Dendritic cell treated with granulocyte-macrophage colony-stimulating factor and Interleukin-4, amounts not matched to agents 40 ng/mL and 50 ng/mL, for 4 days (primary cell): Measurements from ENCODE around the gene MTG1.

Experiments
- H3K27ac Mint-ChIP-seq: one replicate; pipeline ENCODE4 v1.8.0; 2022; ENCODE audit warnings: mild to moderate bottlenecking, mixed read lengths
- H3K27me3 Mint-ChIP-seq: one replicate; pipeline ENCODE4 v1.8.0; 2022; ENCODE audit warnings: mild to moderate bottlenecking, mixed read lengths
- H3K36me3 Mint-ChIP-seq: one replicate; pipeline ENCODE4 v1.8.0; 2022; ENCODE audit warnings: low read depth, mixed read lengths
- H3K4me1 Mint-ChIP-seq: one replicate; pipeline ENCODE4 v1.8.0; 2022; ENCODE audit warnings: low read depth, mixed read lengths
- H3K4me3 Mint-ChIP-seq: one replicate; pipeline ENCODE4 v1.8.0; 2022; ENCODE audit warnings: mild to moderate bottlenecking, moderate library complexity, mixed read lengths
- H3K9me3 Mint-ChIP-seq: one replicate; pipeline ENCODE4 v1.8.0; 2022; ENCODE audit warnings: mixed read lengths
- intact Hi-C: fragments of 100-400 bp; cut with micrococcal nuclease; formaldehyde crosslinking; loops from one replicate; pipeline ENCODE4 v1.15.0; 2022

Gene MTG1

GRCh38 chr10:133355266-133355665 lies 38.7 kb upstream of the MTG1 start:
- H3K36me3 Mint-ChIP-seq: peaks cover 29% of the 10 kb centered on the region
- no peak overlapping the region for H3K4me3 Mint-ChIP-seq
- peaks cover 6% of the 10 kb centered on the region for H3K4me1 Mint-ChIP-seq
- H3K27me3 Mint-ChIP-seq: peaks cover 6% of the 10 kb centered on the region
- no peaks in the 10 kb centered on the region for H3K9me3 Mint-ChIP-seq
- intact Hi-C loops: loop anchor here (5.0 kb wide), 1 partner anchor 37 kb away; the partner anchor contains the start of gene MTG1
- H3K27ac Mint-ChIP-seq: no peak overlapping the region

- intact Hi-C loops: loop anchor here (5.0 kb wide), 1 partner anchor 36 kb away; the partner anchor contains the start of gene MTG1
- Mint-ChIP-seq H3K4me1 (peaks cover 6% of the 10 kb centered on the region), H3K27ac (peak overlapping the region; percentile 70), H3K9me3 (no peaks in the 10 kb centered on the region), H3K27me3 (peaks cover 4% of the 10 kb centered on the region), H3K36me3 (peaks cover 29% of the 10 kb centered on the region), H3K4me3 (peak overlapping the region; percentile 80)
Measured at GRCh38 chr10:133355991-133356390, 38.0 kb upstream of the MTG1 start.

GRCh38 chr10:133356549-133357284 lies 37.2 kb upstream of the MTG1 start:
- no peaks in the 10 kb centered on the region for H3K9me3 Mint-ChIP-seq
- peak overlapping the region; percentile 80 for H3K4me3 Mint-ChIP-seq
- H3K27ac Mint-ChIP-seq: peak overlapping the region; percentile 80
- intact Hi-C loops: loop anchor here (5.0 kb wide), 1 partner anchor 36 kb away; the partner anchor contains the start of gene MTG1
- H3K36me3 Mint-ChIP-seq: peaks cover 34% of the 10 kb centered on the region
- H3K4me1 Mint-ChIP-seq: peaks cover 11% of the 10 kb centered on the region
- no peaks in the 10 kb centered on the region for H3K27me3 Mint-ChIP-seq

- Mint-ChIP-seq H3K27ac (peak within 1 kb of the TSS; percentile 80), H3K4me1 (peaks cover 16% of the 10 kb centered on the region)
Measured at GRCh38 chr10:133357285-133358161, 36.4 kb upstream of the MTG1 start, which contains the start of gene FUOM. FUOM (minus strand) TSS chr10:133358019; CDS start chr10:133358007, 12 bp downstream.

GRCh38 chr10:133358162-133358924 lies 35.6 kb upstream of the MTG1 start:
- intact Hi-C loops: loop anchor here (2.0 to 5.0 kb wide), 2 partner anchors 20 to 34 kb away; partner anchors contain the start of genes MTG1 and PAOX
- Mint-ChIP-seq H3K4me1 (peaks cover 16% of the 10 kb centered on the region), H3K27me3 (no peaks in the 10 kb centered on the region), H3K27ac (peak overlapping the region; percentile 80), H3K4me3 (no peak overlapping the region), H3K9me3 (no peaks in the 10 kb centered on the region), H3K36me3 (peaks cover 51% of the 10 kb centered on the region)

More at GRCh38 chr10:133357285-133358161, 36.4 kb upstream of the MTG1 start, which contains the start of gene FUOM:
- H3K9me3 Mint-ChIP-seq: no peaks in the 10 kb centered on the region
- intact Hi-C loops: loop anchor here (2.0 to 5.0 kb wide), 2 partner anchors 21 to 35 kb away; partner anchors contain the start of genes MTG1 and PAOX
- peak within 1 kb of the TSS; percentile 80 for H3K4me3 Mint-ChIP-seq
- peaks cover 43% of the 10 kb centered on the region for H3K36me3 Mint-ChIP-seq
- H3K27me3 Mint-ChIP-seq: no peaks in the 10 kb centered on the region

GRCh38 chr10:133358925-133359310 lies 35.0 kb upstream of the MTG1 start:
- Mint-ChIP-seq H3K27me3 (no peaks in the 10 kb centered on the region), H3K4me1 (peaks cover 16% of the 10 kb centered on the region), H3K4me3 (no peak overlapping the region), H3K9me3 (no peaks in the 10 kb centered on the region), H3K27ac (peak overlapping the region; percentile 39), H3K36me3 (peaks cover 54% of the 10 kb centered on the region)
- intact Hi-C loops: loop anchor here (2.0 to 5.0 kb wide), 2 partner anchors 20 to 33 kb away; partner anchors contain the start of genes MTG1 and PAOX

GRCh38 chr10:133359554-133359971 lies 34.4 kb upstream of the MTG1 start:
- Mint-ChIP-seq H3K36me3 (peaks cover 53% of the 10 kb centered on the region), H3K27me3 (no peaks in the 10 kb centered on the region)

GRCh38 chr10:133359972-133360610 lies 33.9 kb upstream of the MTG1 start:
- Mint-ChIP-seq H3K4me1 (peaks cover 16% of the 10 kb centered on the region), H3K36me3 (peaks cover 53% of the 10 kb centered on the region), H3K4me3 (no peak overlapping the region), H3K27ac (no peak overlapping the region), H3K27me3 (no peaks in the 10 kb centered on the region), H3K9me3 (no peaks in the 10 kb centered on the region)
- intact Hi-C loops: loop anchor here (2.0 to 5.0 kb wide), 2 partner anchors 19 to 32 kb away; partner anchors contain the start of genes MTG1 and PAOX

More at GRCh38 chr10:133359554-133359971, 34.4 kb upstream of the MTG1 start:
- peaks cover 16% of the 10 kb centered on the region for H3K4me1 Mint-ChIP-seq
- H3K4me3 Mint-ChIP-seq: no peak overlapping the region
- H3K9me3 Mint-ChIP-seq: no peaks in the 10 kb centered on the region
- no peak overlapping the region for H3K27ac Mint-ChIP-seq
- intact Hi-C loops: loop anchor here (2.0 to 5.0 kb wide), 2 partner anchors 19 to 33 kb away; partner anchors contain the start of genes MTG1 and PAOX

- peaks cover 12% of the 10 kb centered on the region for H3K4me1 Mint-ChIP-seq
- no peak overlapping the region for H3K4me3 Mint-ChIP-seq
- H3K27ac Mint-ChIP-seq: peak overlapping the region; percentile 5
Measured at GRCh38 chr10:133361227-133361626, 32.7 kb upstream of the MTG1 start.

GRCh38 chr10:133361773-133362441 lies 32.0 kb upstream of the MTG1 start:
- no peaks in the 10 kb centered on the region for H3K9me3 Mint-ChIP-seq
- no peak overlapping the region for H3K4me3 Mint-ChIP-seq
- H3K36me3 Mint-ChIP-seq: peaks cover 55% of the 10 kb centered on the region
- no peaks in the 10 kb centered on the region for H3K27me3 Mint-ChIP-seq
- peak overlapping the region; percentile 5 for H3K27ac Mint-ChIP-seq
- intact Hi-C loops: no loop called here
- peaks cover 10% of the 10 kb centered on the region for H3K4me1 Mint-ChIP-seq

More at GRCh38 chr10:133361227-133361626, 32.7 kb upstream of the MTG1 start:
- Mint-ChIP-seq H3K27me3 (no peaks in the 10 kb centered on the region), H3K36me3 (peaks cover 53% of the 10 kb centered on the region), H3K9me3 (no peaks in the 10 kb centered on the region)
- intact Hi-C loops: no loop called here

- no peak overlapping the region for H3K27ac Mint-ChIP-seq
Measured at GRCh38 chr10:133362846-133363245, 31.1 kb upstream of the MTG1 start.

More at GRCh38 chr10:133362846-133363245, 31.1 kb upstream of the MTG1 start:
- Mint-ChIP-seq H3K9me3 (no peaks in the 10 kb centered on the region), H3K4me1 (peaks cover 12% of the 10 kb centered on the region), H3K27me3 (no peaks in the 10 kb centered on the region), H3K36me3 (peaks cover 62% of the 10 kb centered on the region), H3K4me3 (no peak overlapping the region)
- intact Hi-C loops: no loop called here
